ENCODE results near the gene OR2V1.

GRCh38 chr5:181164076-181164952, 33.3 kb upstream of the OR2V1 start:
- TF ChIP-seq GATA2 (IDR thresholded peaks at IDR 0.05; ENCODE audit: low read depth, low read length) (no peak), GATA3 (IDR thresholded peaks at IDR 0.05; ENCODE audit: low read depth, low read length) (no peak)
